Thyroid gland (tissue), 4 donors: Measurements from ENCODE around the gene HOXC11.

ENCODE experiments used
- CTCF ChIP-seq, 6 experiments: fragments of 200-600 bp in 3 of 6; fragments of 450-650 bp in 3 of 6; sonication (generic) in 3 of 6; IDR thresholded peaks; one replicate each; pipeline ENCODE4 v1.5.1; 2016 to 2019; ENCODE audit warnings: antibody characterized with exemption in 6 of 6, mild to moderate bottlenecking in 2 of 6, inconsistent platforms in 1 of 6, moderate library complexity in 1 of 6
- POLR2A ChIP-seq, 2 donors: fragments of 450-650 bp; IDR thresholded peaks; one replicate each; pipeline ENCODE4 v1.6.1; 2017; ENCODE audit warnings: antibody characterized with exemption in 2 of 2, mild to moderate bottlenecking in 2 of 2, moderate library complexity in 1 of 2

- no peak for TF ChIP-seq CTCF (IDR thresholded peaks at IDR 0.05)
- no peak for TF ChIP-seq POLR2A (IDR thresholded peaks at IDR 0.05)
Measured at GRCh38 chr12:53968214-53969127, 4.5 kb upstream of the HOXC11 start.
